ENCODE results near the gene PIWIL4.

The PIWIL4 gene

GRCh38 chr11:94666792-94667721 lies 99.9 kb downstream of the PIWIL4 start:
- DNase-seq: no peak

GRCh38 chr11:94668212-94668793 lies 101.1 kb downstream of the PIWIL4 start:
- DNase-seq: no peak

GRCh38 chr11:94669023-94669422 lies 101.9 kb downstream of the PIWIL4 start:
- no peak for DNase-seq

Data from CD4-positive, alpha-beta T cell treated with Interleukin-15 for 1 hour (primary cell).